HepG2 (cell line): ENCODE measurements around the gene RREB1. TPM values are rescaled to one million over a fixed set of nuclear protein-coding genes. Genes with fewer than 3 reads are reported as not detected.

Source experiments
- ATF1 ChIP-seq: IDR thresholded peaks from 2 replicates; pipeline ENCODE4 v1.6.1; 2016; ENCODE audit warnings: mild to moderate bottlenecking, control low read depth
- FOXC1 ChIP-seq: sonication (generic); formaldehyde crosslinking; IDR thresholded peaks from 2 replicates; pipeline ENCODE4 v1.8.0; 2022; ENCODE audit warnings: mild to moderate bottlenecking, missing genetic modification reagents, borderline replicate concordance
- MED8 ChIP-seq: sonication (generic); formaldehyde crosslinking; IDR thresholded peaks from 2 replicates; pipeline ENCODE4 v1.8.1; 2023; ENCODE audit warnings: mild to moderate bottlenecking, missing genetic modification reagents; ENCODE audit not compliant: insufficient replicate concordance
- NFATC3 ChIP-seq: sonication (generic); formaldehyde crosslinking; IDR thresholded peaks from 2 replicates; pipeline ENCODE4 v1.5.1; 2020; ENCODE audit warnings: mild to moderate bottlenecking, missing genetic modification reagents
- POLR2A ChIP-seq, 2 experiments: IDR thresholded peaks; 2 replicates each; pipeline ENCODE4 v1.6.1; 2011; ENCODE audit warnings: low read depth in 2 of 2, low read length in 2 of 2, mild to moderate bottlenecking in 1 of 2, moderate library complexity in 1 of 2; ENCODE audit not compliant: insufficient read depth in 1 of 2
- TARDBP ChIP-seq: sonication (generic); formaldehyde crosslinking; IDR thresholded peaks from 2 replicates; pipeline ENCODE4 v1.8.0; 2022; ENCODE audit warnings: mild to moderate bottlenecking, missing genetic modification reagents
- THYN1 ChIP-seq: sonication (generic); formaldehyde crosslinking; IDR thresholded peaks from 2 replicates; pipeline ENCODE4 v1.8.1; 2023; ENCODE audit warnings: low read depth, mild to moderate bottlenecking, moderate library complexity, missing genetic modification reagents, borderline replicate concordance
- ZKSCAN5 ChIP-seq: sonication (generic); formaldehyde crosslinking; IDR thresholded peaks from 2 replicates; pipeline ENCODE4 v1.5.1; 2020; ENCODE audit warnings: mild to moderate bottlenecking, missing genetic modification reagents
- ZNF12 ChIP-seq: sonication (generic); formaldehyde crosslinking; IDR thresholded peaks from 2 replicates; pipeline ENCODE4 v1.5.0; 2020; ENCODE audit warnings: missing genetic modification reagents
- ZNF256 ChIP-seq: sonication (generic); formaldehyde crosslinking; conservative IDR thresholded peaks from 2 replicates; pipeline ENCODE4 v1.4.0; 2020; ENCODE audit warnings: missing genetic modification reagents
- ZNF335 ChIP-seq: sonication (generic); formaldehyde crosslinking; IDR thresholded peaks from 2 replicates; pipeline ENCODE4 v1.4.0; 2020; ENCODE audit warnings: missing genetic modification reagents
- ZNF343 ChIP-seq: sonication (generic); formaldehyde crosslinking; IDR thresholded peaks from 2 replicates; pipeline ENCODE4 v1.4.0; 2020; ENCODE audit warnings: mild to moderate bottlenecking, missing genetic modification reagents
- ZNF367 ChIP-seq: sonication (generic); formaldehyde crosslinking; IDR thresholded peaks from 2 replicates; pipeline ENCODE4 v1.4.0; 2020; ENCODE audit warnings: missing genetic modification reagents, borderline replicate concordance
- ZNF709 ChIP-seq: sonication (generic); formaldehyde crosslinking; IDR thresholded peaks from 2 replicates; pipeline ENCODE4 v1.5.0; 2020; ENCODE audit warnings: mild to moderate bottlenecking, missing genetic modification reagents
- polyA plus RNA-seq, 8 experiments: library from polyadenylated mRNA; depleted of rRNA in 3 of 8; stranded (reverse) in 7 of 8; unstranded in 1 of 8; fragments of >200 nt; fragmentation: Illumina TruSeq in 4 of 8; extraction: Trizol in 4 of 8; gene quantifications; 2 replicates each; pipeline versions ENCODE4 v1.2.1 to v1.2.3, GENCODE V29; 2011 to 2016; ENCODE audit warnings: low read depth in 4 of 8, missing spikeins in 1 of 8, mixed read lengths in 1 of 8; ENCODE audit not compliant: insufficient read depth in 1 of 8
- total RNA-seq, 5 experiments: library from RNA; depleted of rRNA; stranded (reverse); fragments of >200 nt; fragmentation: Illumina TruSeq; extraction: Trizol; gene quantifications; 2 replicates each; pipeline ENCODE4 v1.2.3, GENCODE V29; 2016; ENCODE audit warnings: low read depth in 1 of 5
- TF ChIP-seq, protein P1 (sequence below): sonication (generic); formaldehyde crosslinking; IDR thresholded peaks from 2 replicates; pipeline ENCODE4 v1.8.0; 2022; ENCODE audit warnings: missing genetic modification reagents, mild to moderate bottlenecking, moderate library complexity, borderline replicate concordance
- TF ChIP-seq, protein P2 (sequence below): sonication (generic); formaldehyde crosslinking; IDR thresholded peaks from 2 replicates; pipeline ENCODE4 v1.4.0; 2020; ENCODE audit warnings: missing genetic modification reagents
- TF ChIP-seq, protein P3 (sequence below): fragments of 450-650 bp; IDR thresholded peaks from 2 replicates; pipeline ENCODE4 v1.6.1; 2017
- TF ChIP-seq, protein P4 (sequence below): sonication (generic); formaldehyde crosslinking; IDR thresholded peaks from 2 replicates; pipeline ENCODE4 v1.5.0; 2020; ENCODE audit warnings: missing genetic modification reagents
- TF ChIP-seq, protein P5 (sequence below): sonication (generic); formaldehyde crosslinking; IDR thresholded peaks from 2 replicates; pipeline ENCODE4 v1.5.0; 2020; ENCODE audit warnings: mild to moderate bottlenecking, missing genetic modification reagents

RREB1 gene
- total and polyA plus RNA-seq, 2 of the 13 experiments (the other 11 are each of a cell fraction or from before 2014, with no cell fraction given), result 6.1 to 23.2 TPM

DNA sequence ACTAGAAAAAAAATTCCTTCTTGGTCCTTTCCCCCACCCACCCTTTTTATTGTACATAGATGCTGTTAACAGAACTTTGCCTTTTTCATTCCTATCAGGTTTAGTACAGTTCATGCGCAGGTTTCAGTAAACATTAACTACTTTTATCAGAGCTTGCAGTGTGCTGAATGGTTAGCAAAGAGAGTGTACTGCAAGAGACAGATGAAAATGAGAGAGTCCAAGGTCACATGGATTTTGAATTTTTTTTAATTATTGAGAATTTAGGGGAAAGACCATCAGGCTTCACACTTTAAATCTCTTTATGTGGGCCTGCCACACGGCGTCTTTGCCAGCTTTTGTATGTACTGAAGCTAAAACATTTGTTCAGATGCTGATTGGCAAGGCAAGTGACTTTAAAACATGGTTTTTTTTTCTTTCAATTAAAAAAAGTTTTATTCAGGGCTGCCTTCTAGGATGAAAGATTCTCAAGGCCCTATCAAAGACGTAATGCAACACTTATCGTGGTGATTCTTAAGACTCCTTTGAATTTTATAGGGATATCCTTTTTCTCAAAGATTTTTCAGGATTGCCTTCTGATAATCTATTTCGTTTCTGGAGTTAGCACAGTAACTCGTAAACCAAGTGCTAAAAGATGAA, 32.2 kb downstream of the RREB1 start (continued):
- TF ChIP-seq, protein P1, sequence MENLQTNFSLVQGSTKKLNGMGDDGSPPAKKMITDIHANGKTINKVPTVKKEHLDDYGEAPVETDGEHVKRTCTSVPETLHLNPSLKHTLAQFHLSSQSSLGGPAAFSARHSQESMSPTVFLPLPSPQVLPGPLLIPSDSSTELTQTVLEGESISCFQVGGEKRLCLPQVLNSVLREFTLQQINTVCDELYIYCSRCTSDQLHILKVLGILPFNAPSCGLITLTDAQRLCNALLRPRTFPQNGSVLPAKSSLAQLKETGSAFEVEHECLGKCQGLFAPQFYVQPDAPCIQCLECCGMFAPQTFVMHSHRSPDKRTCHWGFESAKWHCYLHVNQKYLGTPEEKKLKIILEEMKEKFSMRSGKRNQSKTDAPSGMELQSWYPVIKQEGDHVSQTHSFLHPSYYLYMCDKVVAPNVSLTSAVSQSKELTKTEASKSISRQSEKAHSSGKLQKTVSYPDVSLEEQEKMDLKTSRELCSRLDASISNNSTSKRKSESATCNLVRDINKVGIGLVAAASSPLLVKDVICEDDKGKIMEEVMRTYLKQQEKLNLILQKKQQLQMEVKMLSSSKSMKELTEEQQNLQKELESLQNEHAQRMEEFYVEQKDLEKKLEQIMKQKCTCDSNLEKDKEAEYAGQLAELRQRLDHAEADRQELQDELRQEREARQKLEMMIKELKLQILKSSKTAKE (CRISPR knock-in tag), result no peak
- TF ChIP-seq ZKSCAN5 (CRISPR knock-in tag) (no peak), ZNF335 (CRISPR knock-in tag) (no peak), ZNF367 (CRISPR knock-in tag) (no peak), THYN1 (CRISPR knock-in tag) (no peak; the same call in 1 of the 2 replicates), ATF1 (CRISPR knock-in tag) (no peak), POLR2A (IDR thresholded peaks at IDR 0.05; ENCODE audit: insufficient read depth in 1 of 2, low read depth in 2 of 2, low read length in 2 of 2) (peak; percentile 33 to 64; a peak in 3 of 4 replicates), MED8 (CRISPR knock-in tag) (no peak), ZNF709 (CRISPR knock-in tag) (no peak), FOXC1 (CRISPR knock-in tag) (no peak), TARDBP (CRISPR knock-in tag) (peak; percentile 66; the same call in 1 of the 2 replicates), NFATC3 (CRISPR knock-in tag) (no peak), ZNF256 (CRISPR knock-in tag) (no peak), ZNF12 (CRISPR knock-in tag) (no peak), ZNF343 (CRISPR knock-in tag) (no peak)
- TF ChIP-seq, protein P2, sequence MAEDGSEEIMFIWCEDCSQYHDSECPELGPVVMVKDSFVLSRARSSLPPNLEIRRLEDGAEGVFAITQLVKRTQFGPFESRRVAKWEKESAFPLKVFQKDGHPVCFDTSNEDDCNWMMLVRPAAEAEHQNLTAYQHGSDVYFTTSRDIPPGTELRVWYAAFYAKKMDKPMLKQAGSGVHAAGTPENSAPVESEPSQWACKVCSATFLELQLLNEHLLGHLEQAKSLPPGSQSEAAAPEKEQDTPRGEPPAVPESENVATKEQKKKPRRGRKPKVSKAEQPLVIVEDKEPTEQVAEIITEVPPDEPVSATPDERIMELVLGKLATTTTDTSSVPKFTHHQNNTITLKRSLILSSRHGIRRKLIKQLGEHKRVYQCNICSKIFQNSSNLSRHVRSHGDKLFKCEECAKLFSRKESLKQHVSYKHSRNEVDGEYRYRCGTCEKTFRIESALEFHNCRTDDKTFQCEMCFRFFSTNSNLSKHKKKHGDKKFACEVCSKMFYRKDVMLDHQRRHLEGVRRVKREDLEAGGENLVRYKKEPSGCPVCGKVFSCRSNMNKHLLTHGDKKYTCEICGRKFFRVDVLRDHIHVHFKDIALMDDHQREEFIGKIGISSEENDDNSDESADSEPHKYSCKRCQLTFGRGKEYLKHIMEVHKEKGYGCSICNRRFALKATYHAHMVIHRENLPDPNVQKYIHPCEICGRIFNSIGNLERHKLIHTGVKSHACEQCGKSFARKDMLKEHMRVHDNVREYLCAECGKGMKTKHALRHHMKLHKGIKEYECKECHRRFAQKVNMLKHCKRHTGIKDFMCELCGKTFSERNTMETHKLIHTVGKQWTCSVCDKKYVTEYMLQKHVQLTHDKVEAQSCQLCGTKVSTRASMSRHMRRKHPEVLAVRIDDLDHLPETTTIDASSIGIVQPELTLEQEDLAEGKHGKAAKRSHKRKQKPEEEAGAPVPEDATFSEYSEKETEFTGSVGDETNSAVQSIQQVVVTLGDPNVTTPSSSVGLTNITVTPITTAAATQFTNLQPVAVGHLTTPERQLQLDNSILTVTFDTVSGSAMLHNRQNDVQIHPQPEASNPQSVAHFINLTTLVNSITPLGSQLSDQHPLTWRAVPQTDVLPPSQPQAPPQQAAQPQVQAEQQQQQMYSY (CRISPR knock-in tag), result no peak
- TF ChIP-seq, protein P3, sequence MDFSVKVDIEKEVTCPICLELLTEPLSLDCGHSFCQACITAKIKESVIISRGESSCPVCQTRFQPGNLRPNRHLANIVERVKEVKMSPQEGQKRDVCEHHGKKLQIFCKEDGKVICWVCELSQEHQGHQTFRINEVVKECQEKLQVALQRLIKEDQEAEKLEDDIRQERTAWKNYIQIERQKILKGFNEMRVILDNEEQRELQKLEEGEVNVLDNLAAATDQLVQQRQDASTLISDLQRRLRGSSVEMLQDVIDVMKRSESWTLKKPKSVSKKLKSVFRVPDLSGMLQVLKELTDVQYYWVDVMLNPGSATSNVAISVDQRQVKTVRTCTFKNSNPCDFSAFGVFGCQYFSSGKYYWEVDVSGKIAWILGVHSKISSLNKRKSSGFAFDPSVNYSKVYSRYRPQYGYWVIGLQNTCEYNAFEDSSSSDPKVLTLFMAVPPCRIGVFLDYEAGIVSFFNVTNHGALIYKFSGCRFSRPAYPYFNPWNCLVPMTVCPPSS, result no peak
- TF ChIP-seq, protein P4, sequence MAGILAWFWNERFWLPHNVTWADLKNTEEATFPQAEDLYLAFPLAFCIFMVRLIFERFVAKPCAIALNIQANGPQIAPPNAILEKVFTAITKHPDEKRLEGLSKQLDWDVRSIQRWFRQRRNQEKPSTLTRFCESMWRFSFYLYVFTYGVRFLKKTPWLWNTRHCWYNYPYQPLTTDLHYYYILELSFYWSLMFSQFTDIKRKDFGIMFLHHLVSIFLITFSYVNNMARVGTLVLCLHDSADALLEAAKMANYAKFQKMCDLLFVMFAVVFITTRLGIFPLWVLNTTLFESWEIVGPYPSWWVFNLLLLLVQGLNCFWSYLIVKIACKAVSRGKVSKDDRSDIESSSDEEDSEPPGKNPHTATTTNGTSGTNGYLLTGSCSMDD (CRISPR knock-in tag), result no peak
- TF ChIP-seq, protein P5, sequence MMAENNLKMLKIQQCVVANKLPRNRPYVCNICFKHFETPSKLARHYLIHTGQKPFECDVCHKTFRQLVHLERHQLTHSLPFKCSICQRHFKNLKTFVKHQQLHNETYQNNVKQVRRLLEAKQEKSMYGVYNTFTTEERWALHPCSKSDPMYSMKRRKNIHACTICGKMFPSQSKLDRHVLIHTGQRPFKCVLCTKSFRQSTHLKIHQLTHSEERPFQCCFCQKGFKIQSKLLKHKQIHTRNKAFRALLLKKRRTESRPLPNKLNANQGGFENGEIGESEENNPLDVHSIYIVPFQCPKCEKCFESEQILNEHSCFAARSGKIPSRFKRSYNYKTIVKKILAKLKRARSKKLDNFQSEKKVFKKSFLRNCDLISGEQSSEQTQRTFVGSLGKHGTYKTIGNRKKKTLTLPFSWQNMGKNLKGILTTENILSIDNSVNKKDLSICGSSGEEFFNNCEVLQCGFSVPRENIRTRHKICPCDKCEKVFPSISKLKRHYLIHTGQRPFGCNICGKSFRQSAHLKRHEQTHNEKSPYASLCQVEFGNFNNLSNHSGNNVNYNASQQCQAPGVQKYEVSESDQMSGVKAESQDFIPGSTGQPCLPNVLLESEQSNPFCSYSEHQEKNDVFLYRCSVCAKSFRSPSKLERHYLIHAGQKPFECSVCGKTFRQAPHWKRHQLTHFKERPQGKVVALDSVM (CRISPR knock-in tag), result no peak
